ENCODE results near the gene AKAP11. TPM values are rescaled to one million over a fixed set of nuclear protein-coding genes. Genes with fewer than 3 reads are reported as not detected.

The AKAP11 gene
- total and polyA plus RNA-seq, 2 of the 8 experiments (the other 6 are each of a cell fraction or from before 2014, with no cell fraction given) = 4.5 to 21.9 TPM

- TF ChIP-seq, protein P1, sequence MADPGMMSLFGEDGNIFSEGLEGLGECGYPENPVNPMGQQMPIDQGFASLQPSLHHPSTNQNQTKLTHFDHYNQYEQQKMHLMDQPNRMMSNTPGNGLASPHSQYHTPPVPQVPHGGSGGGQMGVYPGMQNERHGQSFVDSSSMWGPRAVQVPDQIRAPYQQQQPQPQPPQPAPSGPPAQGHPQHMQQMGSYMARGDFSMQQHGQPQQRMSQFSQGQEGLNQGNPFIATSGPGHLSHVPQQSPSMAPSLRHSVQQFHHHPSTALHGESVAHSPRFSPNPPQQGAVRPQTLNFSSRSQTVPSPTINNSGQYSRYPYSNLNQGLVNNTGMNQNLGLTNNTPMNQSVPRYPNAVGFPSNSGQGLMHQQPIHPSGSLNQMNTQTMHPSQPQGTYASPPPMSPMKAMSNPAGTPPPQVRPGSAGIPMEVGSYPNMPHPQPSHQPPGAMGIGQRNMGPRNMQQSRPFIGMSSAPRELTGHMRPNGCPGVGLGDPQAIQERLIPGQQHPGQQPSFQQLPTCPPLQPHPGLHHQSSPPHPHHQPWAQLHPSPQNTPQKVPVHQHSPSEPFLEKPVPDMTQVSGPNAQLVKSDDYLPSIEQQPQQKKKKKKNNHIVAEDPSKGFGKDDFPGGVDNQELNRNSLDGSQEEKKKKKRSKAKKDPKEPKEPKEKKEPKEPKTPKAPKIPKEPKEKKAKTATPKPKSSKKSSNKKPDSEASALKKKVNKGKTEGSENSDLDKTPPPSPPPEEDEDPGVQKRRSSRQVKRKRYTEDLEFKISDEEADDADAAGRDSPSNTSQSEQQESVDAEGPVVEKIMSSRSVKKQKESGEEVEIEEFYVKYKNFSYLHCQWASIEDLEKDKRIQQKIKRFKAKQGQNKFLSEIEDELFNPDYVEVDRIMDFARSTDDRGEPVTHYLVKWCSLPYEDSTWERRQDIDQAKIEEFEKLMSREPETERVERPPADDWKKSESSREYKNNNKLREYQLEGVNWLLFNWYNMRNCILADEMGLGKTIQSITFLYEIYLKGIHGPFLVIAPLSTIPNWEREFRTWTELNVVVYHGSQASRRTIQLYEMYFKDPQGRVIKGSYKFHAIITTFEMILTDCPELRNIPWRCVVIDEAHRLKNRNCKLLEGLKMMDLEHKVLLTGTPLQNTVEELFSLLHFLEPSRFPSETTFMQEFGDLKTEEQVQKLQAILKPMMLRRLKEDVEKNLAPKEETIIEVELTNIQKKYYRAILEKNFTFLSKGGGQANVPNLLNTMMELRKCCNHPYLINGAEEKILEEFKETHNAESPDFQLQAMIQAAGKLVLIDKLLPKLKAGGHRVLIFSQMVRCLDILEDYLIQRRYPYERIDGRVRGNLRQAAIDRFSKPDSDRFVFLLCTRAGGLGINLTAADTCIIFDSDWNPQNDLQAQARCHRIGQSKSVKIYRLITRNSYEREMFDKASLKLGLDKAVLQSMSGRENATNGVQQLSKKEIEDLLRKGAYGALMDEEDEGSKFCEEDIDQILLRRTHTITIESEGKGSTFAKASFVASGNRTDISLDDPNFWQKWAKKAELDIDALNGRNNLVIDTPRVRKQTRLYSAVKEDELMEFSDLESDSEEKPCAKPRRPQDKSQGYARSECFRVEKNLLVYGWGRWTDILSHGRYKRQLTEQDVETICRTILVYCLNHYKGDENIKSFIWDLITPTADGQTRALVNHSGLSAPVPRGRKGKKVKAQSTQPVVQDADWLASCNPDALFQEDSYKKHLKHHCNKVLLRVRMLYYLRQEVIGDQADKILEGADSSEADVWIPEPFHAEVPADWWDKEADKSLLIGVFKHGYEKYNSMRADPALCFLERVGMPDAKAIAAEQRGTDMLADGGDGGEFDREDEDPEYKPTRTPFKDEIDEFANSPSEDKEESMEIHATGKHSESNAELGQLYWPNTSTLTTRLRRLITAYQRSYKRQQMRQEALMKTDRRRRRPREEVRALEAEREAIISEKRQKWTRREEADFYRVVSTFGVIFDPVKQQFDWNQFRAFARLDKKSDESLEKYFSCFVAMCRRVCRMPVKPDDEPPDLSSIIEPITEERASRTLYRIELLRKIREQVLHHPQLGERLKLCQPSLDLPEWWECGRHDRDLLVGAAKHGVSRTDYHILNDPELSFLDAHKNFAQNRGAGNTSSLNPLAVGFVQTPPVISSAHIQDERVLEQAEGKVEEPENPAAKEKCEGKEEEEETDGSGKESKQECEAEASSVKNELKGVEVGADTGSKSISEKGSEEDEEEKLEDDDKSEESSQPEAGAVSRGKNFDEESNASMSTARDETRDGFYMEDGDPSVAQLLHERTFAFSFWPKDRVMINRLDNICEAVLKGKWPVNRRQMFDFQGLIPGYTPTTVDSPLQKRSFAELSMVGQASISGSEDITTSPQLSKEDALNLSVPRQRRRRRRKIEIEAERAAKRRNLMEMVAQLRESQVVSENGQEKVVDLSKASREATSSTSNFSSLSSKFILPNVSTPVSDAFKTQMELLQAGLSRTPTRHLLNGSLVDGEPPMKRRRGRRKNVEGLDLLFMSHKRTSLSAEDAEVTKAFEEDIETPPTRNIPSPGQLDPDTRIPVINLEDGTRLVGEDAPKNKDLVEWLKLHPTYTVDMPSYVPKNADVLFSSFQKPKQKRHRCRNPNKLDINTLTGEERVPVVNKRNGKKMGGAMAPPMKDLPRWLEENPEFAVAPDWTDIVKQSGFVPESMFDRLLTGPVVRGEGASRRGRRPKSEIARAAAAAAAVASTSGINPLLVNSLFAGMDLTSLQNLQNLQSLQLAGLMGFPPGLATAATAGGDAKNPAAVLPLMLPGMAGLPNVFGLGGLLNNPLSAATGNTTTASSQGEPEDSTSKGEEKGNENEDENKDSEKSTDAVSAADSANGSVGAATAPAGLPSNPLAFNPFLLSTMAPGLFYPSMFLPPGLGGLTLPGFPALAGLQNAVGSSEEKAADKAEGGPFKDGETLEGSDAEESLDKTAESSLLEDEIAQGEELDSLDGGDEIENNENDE (IDR thresholded peaks at IDR 0.05; ENCODE audit: insufficient replicate concordance, low read length) = no peak
- TF ChIP-seq ZNF274 (IDR thresholded peaks at IDR 0.05; ENCODE audit: borderline replicate concordance, extremely low read depth, low read length) (no peak), MAFK (IDR thresholded peaks at IDR 0.05; ENCODE audit: low read depth, low read length) (no peak), CTBP2 (IDR thresholded peaks at IDR 0.05; ENCODE audit: borderline replicate concordance, insufficient read depth, insufficient read length, low read length) (no peak), CBX8 (IDR thresholded peaks at IDR 0.05; ENCODE audit: borderline replicate concordance, low read depth, low read length) (no peak), CREB1 (IDR thresholded peaks at IDR 0.05) (no peak), CHD2 (IDR thresholded peaks at IDR 0.05; ENCODE audit: low read length) (no peak)
Measured at GRCh38 chr13:42334329-42334706, 62.4 kb downstream of the AKAP11 start (continued).
